ENCODE data around the gene NDUFAB1.
"Not testable (repeated sequence)": the region's sequence is repeated elsewhere in the genome, so short reads cannot be mapped to it uniquely, and the experiment has no call there.

Gene NDUFAB1

DNA sequence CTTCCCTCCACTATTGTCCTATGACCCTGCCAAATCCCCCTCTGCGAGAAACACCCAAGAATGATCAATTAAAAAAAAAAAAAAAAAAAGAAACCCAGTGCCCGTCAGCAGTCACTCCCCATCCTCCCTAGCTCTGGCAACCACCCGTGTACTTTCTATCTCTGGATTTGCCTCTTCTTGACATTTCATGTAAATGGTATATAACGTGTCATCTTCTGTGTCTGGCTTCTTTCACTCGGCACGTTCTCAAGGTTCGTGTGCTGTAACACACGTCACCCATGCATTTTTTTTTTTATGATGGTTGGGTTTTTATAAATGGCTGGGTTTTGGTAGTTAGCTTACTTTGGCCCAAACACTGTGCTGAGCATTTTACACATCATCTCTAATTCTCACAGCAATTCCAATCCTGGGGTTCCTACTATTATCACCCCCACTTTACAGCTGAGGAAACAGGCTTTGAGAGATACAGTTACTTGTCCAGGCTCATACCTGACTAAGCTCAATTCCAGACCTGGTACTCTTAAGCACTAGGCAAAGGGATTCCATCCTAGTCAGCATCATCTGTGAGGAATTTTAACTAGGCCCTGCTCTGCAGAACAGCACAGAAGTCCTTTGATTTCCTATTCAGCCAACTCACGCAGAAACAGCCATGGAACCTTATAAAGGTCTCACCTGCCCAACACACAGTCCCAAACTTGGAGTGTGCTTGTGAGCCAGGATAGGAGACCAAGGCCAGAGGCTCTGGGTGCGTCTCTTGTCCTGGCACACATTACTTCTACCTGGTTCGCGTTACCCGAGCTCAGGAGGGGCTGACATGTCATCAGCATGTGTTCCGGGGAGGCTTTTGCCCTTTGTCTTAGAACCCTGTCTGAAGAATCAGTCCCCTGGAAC, 11.7 kb downstream of the NDUFAB1 start:
- no peak for DNase-seq (ENCODE audit: low read depth, low spot score)

DNA sequence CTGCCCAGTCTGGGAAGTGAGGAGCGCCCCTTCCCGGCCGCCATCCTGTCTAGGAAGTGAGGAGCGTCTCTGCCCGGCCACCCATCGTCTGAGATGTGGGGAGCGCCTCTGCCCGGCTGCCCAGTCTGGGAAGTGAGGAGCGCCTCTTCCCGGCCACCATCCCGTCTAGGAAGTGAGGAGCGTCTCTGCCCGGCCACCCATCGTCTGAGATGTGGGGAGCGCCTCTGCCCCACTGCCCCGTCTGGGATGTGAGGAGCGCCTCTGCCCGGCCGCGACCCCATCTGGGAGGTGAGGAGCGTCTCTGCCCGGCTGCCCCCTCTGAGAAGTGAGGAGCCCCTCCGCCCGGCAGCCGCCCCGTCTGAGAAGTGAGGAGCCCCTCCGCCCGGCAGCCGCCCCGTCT, 12.8 kb downstream of the NDUFAB1 start:
- DNase-seq (ENCODE audit: low read depth, low spot score) = not testable (repeated sequence)

DNA sequence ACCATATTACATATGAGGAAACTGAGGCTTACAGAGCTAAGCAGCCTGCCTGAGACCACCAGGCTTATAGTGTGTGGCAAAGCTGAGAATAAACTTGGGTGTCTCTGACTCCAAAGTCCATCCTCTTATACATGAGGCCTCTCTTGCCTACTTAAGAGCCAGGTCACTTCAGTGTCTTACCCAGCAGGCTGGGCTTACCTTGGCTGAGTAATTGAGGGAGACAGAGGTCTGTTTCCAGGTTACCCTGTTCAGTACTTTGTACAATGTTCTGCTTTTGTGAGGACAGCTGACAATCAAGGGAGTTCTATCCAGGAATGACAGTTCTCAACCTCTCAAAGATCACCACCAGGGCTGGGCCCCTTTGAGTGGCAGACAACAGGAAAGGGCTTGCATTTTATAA, 14.4 kb downstream of the NDUFAB1 start:
- DNase-seq (ENCODE audit: low read depth, low spot score) = no peak

DNA sequence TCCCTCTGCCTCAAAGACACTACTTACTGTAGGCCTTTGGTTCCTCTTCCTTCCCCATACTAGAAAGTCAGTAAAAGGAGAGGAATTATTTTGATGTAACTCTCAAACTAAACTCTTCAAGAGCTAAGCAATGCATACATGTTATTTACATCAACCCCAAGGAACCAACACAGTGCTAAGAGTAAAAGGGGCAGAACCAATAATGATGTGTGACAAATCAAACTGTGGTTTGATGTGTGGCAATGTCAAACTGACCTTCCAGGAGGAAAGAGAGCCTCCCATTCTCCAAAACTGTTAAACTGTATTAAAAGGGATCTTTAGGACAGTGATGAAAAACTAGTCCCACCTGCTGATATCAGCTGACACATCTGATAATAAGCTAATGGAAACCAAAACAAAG, 15.7 kb downstream of the NDUFAB1 start:
- DNase-seq (ENCODE audit: low read depth, low spot score) = no peak

DNA sequence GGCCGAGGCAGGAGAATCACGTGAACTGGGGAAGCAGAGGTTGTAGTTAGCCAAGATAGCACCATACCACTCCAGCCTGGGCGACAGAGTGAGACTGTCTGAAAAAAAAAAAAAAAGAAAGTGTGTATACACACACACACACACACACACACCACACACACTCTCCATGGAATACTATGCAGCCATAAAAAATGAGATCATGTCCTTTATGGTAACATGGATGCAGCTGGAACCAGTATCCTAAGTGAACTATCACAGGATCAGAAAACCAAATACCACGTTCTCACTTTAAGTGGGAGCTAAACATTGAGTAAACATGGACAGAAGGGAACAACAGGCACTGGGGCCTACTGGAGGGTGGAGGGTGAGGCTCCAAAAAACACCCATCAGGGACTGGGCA, 16.7 kb downstream of the NDUFAB1 start:
- DNase-seq (ENCODE audit: low read depth, low spot score) = no peak

- no peak for DNase-seq (ENCODE audit: low read depth, low spot score)
Observed at GRCh38 chr16:23578101-23578830, 17.9 kb downstream of the NDUFAB1 start.

DNA sequence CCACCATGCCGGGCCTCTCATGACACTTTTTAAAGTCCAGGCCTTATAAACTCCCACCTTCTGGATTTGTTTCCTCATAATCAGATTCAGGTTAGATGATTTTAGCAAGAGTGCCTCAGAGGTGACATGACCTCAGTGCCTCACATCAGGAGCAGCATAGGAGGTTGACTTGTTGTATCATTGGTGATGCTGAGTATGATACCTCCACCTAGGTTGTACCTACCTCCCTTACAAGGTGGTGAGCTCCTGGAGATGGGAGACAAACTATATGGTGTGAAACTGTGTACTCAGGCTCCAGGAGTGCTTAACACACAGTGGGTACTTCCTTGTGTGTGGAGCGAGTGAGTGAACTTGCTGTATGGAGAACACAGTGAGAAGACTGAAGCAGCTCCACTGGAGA, 18.6 kb downstream of the NDUFAB1 start:
- no peak for DNase-seq (ENCODE audit: low read depth, low spot score)

- DNase-seq (ENCODE audit: low read depth, low spot score) = no peak
Observed at GRCh38 chr16:23575834-23576233, 20.3 kb downstream of the NDUFAB1 start.

- DNase-seq (ENCODE audit: low read depth, low spot score) = no peak
Observed at GRCh38 chr16:23573817-23574216, 22.3 kb downstream of the NDUFAB1 start.

DNA sequence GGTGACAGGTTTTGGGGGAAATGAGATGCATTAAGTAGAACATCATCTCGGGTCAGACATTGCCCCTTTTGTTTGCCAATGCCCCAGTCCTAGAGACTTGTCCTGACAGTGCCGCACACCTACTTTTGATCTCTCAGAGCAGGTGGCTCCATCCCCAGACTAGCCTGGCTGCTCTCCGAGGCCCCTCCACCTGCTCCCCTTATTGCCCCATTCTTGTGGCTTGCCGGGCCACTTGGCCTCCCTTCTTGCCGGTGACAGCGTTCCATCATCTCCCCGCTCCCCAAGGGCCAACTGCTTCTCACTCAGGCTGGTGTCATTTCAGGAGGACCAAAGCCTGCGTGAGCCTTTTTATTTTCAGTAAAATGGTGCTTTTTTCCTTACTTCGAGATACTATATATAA, 23.7 kb downstream of the NDUFAB1 start:
- DNase-seq (ENCODE audit: low read depth, low spot score) = no peak

- DNase-seq (ENCODE audit: low read depth, low spot score) = no peak
Observed at GRCh38 chr16:23571895-23572294, 24.2 kb downstream of the NDUFAB1 start.

GRCh38 chr16:23570992-23571632, 25.0 kb downstream of the NDUFAB1 start:
- DNase-seq (ENCODE audit: low read depth, low spot score) = no peak

GRCh38 chr16:23567602-23568001, 28.5 kb downstream of the NDUFAB1 start:
- no peak for DNase-seq (ENCODE audit: low read depth, low spot score)

DNA sequence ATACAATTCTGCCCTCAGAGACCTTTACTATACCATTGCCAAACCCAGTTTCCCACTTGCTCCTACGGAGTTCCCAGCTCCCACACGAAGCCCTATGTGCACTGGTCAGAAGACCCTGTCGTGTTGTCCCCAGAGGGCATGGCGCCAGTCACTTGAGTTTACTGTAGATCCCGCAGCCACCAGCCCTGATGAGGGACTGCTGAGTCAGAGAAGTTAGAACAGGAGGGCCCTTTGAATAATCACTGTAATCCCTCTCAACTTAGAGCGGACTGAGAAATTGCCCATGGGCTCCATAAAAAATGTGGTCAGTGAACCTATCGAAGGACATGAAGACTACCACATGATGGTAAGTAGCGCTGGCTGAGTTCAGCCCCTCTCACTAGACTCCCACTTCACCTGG, 29.4 kb downstream of the NDUFAB1 start:
- DNase-seq (ENCODE audit: low read depth, low spot score) = no peak

DNA sequence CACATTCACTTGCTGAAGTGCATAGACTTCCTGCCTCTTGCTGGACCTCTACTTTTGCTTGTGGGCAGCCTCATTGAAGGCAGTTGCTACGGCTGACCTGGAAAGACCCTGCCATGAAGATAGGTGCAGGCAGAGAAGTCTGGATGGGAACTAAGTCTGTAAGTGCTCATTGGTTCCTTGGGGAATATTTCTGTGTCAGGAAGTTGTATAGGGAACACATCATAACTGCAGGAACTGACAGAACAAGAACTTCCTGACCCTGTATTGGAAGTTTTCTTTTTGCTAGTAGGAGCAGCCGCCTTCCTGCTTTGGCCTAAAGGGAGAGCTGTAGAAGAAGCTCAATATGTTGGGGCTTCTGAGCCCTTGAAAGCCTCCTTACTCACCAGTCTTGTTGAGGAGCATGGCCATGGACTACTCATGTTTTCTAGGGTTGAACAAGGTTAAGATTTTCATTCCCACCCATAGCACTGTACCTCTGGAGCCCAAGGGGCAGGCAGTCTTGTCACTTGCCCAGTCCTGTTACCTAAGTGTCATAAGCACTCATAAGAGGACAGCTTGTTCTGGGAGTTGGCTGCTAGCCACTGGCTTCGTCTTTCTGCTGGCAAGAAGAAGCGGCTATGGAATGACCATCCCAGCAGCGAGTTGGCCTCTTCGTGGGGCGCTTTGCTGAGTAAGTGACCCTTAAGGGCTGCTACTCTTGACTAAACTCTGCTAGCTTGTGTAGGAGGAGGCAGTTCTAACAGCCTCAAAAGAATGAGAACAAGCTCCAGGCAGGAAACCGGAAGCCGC, 31.3 kb downstream of the NDUFAB1 start:
- no peak for DNase-seq (ENCODE audit: low read depth, low spot score)

- DNase-seq (ENCODE audit: low read depth, low spot score) = no peak
Observed at GRCh38 chr16:23563186-23563585, 32.9 kb downstream of the NDUFAB1 start.

DNA sequence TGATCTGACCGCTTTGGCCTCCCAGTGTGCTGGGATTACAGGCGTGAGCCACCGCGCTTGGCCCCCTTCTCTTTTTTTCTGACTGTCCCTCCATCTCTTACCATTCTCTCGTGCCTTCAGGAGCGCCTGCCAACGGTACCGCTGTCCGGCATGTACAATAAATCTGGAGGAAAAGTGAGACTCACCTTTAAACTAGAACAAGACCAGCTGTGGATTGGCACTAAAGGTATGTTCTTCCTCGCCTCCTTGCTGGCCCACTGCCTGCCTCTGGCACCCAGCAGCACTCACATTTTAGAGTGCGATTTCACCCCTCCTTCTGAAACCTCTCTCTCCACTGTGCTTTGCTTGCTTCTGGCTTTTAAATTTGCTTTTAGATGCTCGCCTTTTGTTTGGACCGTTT, 33.6 kb downstream of the NDUFAB1 start:
- DNase-seq (ENCODE audit: low read depth, low spot score) = no peak

- DNase-seq (ENCODE audit: low read depth, low spot score) = no peak
Observed at GRCh38 chr16:23561586-23561985, 34.5 kb downstream of the NDUFAB1 start.

DNA sequence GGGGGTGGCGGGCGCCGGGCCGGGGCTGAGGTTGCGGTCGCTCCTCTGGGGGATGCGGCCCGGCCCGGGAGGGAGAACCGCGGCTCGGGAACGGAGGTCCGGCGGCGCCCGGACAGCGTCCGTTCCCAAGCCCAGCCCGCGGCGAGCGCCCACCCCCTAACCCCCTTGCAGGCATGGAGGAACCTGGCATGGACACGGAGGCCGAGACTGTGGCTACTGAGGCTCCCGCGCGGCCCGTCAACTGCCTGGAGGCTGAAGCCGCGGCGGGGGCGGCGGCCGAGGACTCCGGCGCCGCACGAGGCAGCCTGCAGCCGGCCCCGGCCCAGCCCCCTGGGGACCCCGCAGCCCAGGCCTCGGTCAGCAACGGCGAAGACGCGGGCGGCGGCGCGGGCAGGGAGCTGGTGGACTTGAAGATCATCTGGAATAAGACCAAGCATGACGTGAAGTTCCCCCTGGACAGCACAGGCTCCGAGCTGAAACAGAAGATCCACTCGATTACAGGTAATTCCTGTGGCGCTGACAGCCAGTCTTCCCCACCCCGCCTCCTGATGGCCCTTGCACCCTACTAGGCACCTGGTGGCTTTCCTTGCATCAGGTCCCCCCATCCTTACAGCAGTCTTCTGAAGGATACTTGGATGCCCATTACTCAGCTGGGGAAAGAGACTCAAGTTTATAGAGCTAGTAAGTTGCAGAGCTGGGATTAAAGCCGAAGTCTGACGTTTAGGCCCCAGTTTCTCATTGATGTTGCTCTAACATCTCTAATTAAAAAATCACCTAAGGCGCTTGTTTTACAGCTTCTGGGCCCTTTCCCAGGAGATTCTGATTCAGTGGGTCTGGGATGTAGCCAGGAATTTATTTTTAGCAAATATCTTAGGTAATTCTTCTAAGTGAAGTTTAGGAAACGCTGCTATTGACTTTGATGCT, 38.1 kb downstream of the NDUFAB1 start:
- no peak for DNase-seq (ENCODE audit: low read depth, low spot score)

Data from activated CD4-positive, CD25-positive, alpha-beta regulatory T cell treated with anti-CD3 and anti-CD28 coated beads, Interleukin-2, amount 50 U/mL, for 16 hours (primary cell).